SH-SY5Y (cell line): ENCODE data around the gene TNFAIP3.

Experiments
- GATA2 ChIP-seq: IDR thresholded peaks from 2 replicates; pipeline ENCODE4 v1.6.1; 2011; ENCODE audit warnings: mild to moderate bottlenecking, low read depth, low read length
- GATA3 ChIP-seq: IDR thresholded peaks from 2 replicates; pipeline ENCODE4 v1.6.1; 2011; ENCODE audit warnings: low read depth, mild to moderate bottlenecking, low read length, moderate library complexity

- TF ChIP-seq GATA2, result no peak
- TF ChIP-seq GATA3, result no peak
Measured at GRCh38 chr6:137878029-137878428, 11.0 kb downstream of the TNFAIP3 start.
